Measurements from ENCODE around the gene PER3.

DNA sequence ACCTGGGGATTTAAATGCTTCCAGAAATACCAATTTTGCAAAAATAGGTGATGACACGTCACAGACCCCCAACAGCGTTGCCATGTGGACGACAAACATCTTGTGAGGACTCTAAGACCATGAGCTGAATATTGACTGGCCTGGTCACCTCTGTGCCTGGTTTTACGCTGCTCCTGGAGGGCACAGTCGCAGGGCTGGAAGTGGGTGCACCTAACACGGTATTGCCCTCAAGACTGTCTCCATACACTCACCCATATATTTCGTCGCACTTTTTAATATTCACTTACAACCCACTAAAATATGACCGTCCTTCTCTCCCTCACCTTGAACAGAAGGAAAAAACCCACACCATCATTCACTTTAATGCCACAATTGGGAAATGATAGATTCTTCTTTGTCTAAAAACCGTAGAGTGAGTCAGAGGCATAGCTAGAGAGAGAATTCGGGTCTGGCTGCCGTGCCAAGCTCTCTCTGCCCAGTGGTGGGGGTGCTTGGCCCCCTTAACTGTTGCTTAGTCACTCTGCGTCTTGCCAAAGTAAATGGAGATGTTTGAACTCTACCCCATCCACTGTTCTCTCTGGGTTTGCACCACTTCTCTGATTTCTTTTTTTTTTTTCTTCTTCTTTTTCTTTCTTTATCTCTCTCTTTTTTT, 109.6 kb downstream of the PER3 start:
- no peak for TF ChIP-seq BRD4 (IDR thresholded peaks at IDR 0.05)
- TF ChIP-seq, protein P1, sequence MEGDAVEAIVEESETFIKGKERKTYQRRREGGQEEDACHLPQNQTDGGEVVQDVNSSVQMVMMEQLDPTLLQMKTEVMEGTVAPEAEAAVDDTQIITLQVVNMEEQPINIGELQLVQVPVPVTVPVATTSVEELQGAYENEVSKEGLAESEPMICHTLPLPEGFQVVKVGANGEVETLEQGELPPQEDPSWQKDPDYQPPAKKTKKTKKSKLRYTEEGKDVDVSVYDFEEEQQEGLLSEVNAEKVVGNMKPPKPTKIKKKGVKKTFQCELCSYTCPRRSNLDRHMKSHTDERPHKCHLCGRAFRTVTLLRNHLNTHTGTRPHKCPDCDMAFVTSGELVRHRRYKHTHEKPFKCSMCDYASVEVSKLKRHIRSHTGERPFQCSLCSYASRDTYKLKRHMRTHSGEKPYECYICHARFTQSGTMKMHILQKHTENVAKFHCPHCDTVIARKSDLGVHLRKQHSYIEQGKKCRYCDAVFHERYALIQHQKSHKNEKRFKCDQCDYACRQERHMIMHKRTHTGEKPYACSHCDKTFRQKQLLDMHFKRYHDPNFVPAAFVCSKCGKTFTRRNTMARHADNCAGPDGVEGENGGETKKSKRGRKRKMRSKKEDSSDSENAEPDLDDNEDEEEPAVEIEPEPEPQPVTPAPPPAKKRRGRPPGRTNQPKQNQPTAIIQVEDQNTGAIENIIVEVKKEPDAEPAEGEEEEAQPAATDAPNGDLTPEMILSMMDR (IDR thresholded peaks at IDR 0.05 in 2 of 3, conservative IDR thresholded peaks at IDR 0.05 in 1 of 3; ENCODE audit: insufficient read depth in 2 of 3, low read depth in 1 of 3, low read length in 3 of 3), result no peak

All from K562 (cell line).